ENCODE results near the gene COX8A. TPM values are rescaled to one million over a fixed set of nuclear protein-coding genes. Genes with fewer than 3 reads are reported as not detected.
A peak's percentile ranks its signal among the peaks of the same experiment; 100 is the strongest.

COX8A gene
- total and polyA plus RNA-seq, 2 of the 13 experiments (the other 11 are each of a cell fraction or from before 2014, with no cell fraction given) = 202 to 406 TPM

DNA sequence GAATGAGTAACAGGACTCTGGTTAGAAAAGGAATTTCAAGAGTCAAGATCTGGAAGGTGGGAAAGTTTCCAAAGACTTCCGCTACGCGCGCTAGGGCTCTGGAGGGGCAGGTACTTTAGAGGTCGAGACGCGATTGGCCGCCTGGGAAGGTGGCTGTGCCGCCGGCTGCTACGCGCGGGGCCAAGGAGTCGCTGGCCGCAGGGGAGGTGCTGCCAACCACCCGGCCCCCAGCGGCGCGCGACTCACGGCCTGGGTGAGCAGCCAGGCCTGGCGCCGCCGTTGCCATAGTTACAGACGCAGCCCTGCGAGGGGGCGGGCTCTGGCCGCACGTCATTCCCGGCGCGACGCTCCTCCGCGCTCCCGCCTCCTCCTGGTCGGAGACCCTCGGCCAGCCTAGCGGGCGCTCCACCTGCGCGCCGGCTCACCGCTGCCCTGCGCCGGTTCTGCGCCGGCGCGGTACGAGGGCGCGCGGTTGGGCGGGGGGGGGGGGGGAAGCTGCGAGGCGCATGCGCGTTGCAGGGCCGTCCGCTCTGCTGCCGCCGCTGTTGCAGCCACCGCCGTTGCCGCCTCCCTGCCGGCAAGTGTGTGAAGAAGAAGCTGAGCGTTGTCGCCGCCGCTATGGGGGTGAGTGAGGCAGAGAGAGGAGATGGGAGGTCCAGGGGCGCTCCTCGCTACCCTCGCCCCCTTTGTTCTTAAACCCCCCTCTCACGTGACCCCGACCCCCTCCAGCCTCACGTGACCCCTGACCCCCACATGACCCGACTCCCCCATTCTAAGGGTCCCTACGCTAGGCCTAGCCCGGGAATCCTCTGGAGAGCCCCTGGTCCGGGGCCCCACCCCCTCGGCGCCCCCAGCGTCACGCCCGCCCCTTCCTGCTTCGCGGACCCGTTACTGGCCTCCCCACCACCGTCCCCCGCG, 35.7 kb upstream of the COX8A start, which contains the start of gene NAA40 (continued):
- TF ChIP-seq, protein P1, sequence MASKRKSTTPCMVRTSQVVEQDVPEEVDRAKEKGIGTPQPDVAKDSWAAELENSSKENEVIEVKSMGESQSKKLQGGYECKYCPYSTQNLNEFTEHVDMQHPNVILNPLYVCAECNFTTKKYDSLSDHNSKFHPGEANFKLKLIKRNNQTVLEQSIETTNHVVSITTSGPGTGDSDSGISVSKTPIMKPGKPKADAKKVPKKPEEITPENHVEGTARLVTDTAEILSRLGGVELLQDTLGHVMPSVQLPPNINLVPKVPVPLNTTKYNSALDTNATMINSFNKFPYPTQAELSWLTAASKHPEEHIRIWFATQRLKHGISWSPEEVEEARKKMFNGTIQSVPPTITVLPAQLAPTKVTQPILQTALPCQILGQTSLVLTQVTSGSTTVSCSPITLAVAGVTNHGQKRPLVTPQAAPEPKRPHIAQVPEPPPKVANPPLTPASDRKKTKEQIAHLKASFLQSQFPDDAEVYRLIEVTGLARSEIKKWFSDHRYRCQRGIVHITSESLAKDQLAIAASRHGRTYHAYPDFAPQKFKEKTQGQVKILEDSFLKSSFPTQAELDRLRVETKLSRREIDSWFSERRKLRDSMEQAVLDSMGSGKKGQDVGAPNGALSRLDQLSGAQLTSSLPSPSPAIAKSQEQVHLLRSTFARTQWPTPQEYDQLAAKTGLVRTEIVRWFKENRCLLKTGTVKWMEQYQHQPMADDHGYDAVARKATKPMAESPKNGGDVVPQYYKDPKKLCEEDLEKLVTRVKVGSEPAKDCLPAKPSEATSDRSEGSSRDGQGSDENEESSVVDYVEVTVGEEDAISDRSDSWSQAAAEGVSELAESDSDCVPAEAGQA (IDR thresholded peaks at IDR 0.05; ENCODE audit: low read depth) = peak; percentile 56
- TF ChIP-seq, protein P1 (CRISPR knock-in tag; IDR thresholded peaks at IDR 0.05; ENCODE audit: borderline replicate concordance) = no peak
- TF ChIP-seq ZNF782 (CRISPR knock-in tag; IDR thresholded peaks at IDR 0.05; ENCODE audit: borderline replicate concordance) = no peak
- no peak for TF ChIP-seq PRMT3 (CRISPR knock-in tag; IDR thresholded peaks at IDR 0.05; ENCODE audit: borderline replicate concordance, low read depth)
- no peak for TF ChIP-seq ZKSCAN1 (IDR thresholded peaks at IDR 0.05; ENCODE audit: low read length)
- TF ChIP-seq, protein P2, sequence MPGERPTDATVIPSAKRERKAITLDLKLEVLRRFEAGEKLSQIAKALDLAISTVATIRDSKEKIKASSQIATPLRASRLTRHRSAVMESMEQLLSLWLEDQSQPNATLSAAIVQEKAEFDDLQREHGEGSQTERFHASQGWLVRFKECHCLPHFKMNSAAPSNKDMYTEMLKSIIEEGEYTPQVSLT (CRISPR knock-in tag; IDR thresholded peaks at IDR 0.05; ENCODE audit: borderline replicate concordance, low read depth) = no peak
- TF ChIP-seq, protein P3, sequence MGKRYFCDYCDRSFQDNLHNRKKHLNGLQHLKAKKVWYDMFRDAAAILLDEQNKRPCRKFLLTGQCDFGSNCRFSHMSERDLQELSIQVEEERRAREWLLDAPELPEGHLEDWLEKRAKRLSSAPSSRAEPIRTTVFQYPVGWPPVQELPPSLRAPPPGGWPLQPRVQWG (CRISPR knock-in tag; IDR thresholded peaks at IDR 0.05; ENCODE audit: borderline replicate concordance, low read depth) = no peak
- no peak for TF ChIP-seq AHR (CRISPR knock-in tag; IDR thresholded peaks at IDR 0.05)
- peak; percentile 43; the same call in 1 of the 2 replicates for TF ChIP-seq FOXA3 (CRISPR knock-in tag; IDR thresholded peaks at IDR 0.05)
- no peak for TF ChIP-seq THYN1 (CRISPR knock-in tag; IDR thresholded peaks at IDR 0.05; ENCODE audit: borderline replicate concordance, low read depth)
- no peak for TF ChIP-seq ZFP37 (CRISPR knock-in tag; IDR thresholded peaks at IDR 0.05; ENCODE audit: borderline replicate concordance)
- TF ChIP-seq ZNF780A (CRISPR knock-in tag; IDR thresholded peaks at IDR 0.05) = no peak
- no peak for TF ChIP-seq CEBPG (CRISPR knock-in tag; IDR thresholded peaks at IDR 0.05)

All from HepG2 (cell line).